Hepatocyte (in vitro differentiated cells): ENCODE measurements around the gene CELF5. TPM values are rescaled to one million over a fixed set of nuclear protein-coding genes. Genes with fewer than 3 reads are reported as not detected.

Experiments used
- DNase-seq: peaks from one replicate; pipeline ENCODE4 v3.0.0-alpha.2; 2016; ENCODE audit warnings: low spot score
- H2AFZ ChIP-seq: fragments of 200-600 bp; sonication (generic); 2 replicates; pipeline ENCODE4 v1.6.0; 2016; ENCODE audit warnings: antibody characterized with exemption, mild to moderate bottlenecking
- H3K27ac ChIP-seq: fragments of 200-600 bp; sonication (generic); 2 replicates; pipeline ENCODE4 v1.5.1; 2016; ENCODE audit warnings: mild to moderate bottlenecking
- H3K27me3 ChIP-seq: fragments of 200-600 bp; sonication (generic); 2 replicates; pipeline ENCODE4 v1.6.1; 2016
- H3K36me3 ChIP-seq: fragments of 200-600 bp; sonication (generic); replicated peaks from 2 replicates; pipeline ENCODE4 v1.5.1; 2016; ENCODE audit warnings: low read depth; ENCODE audit not compliant: insufficient read depth
- H3K4me1 ChIP-seq: fragments of 200-600 bp; sonication (generic); 2 replicates; pipeline ENCODE4 v1.5.1; 2016; ENCODE audit warnings: mild to moderate bottlenecking, moderate library complexity; ENCODE audit not compliant: insufficient read depth
- H3K4me2 ChIP-seq: fragments of 200-600 bp; sonication (generic); 2 replicates; pipeline ENCODE4 v1.6.0; 2016
- H3K4me3 ChIP-seq: fragments of 200-600 bp; sonication (generic); 2 replicates; pipeline ENCODE4 v1.5.1; 2016; ENCODE audit warnings: mild to moderate bottlenecking
- H3K79me2 ChIP-seq: fragments of 200-600 bp; sonication (generic); 2 replicates; pipeline ENCODE4 v1.6.0; 2017; ENCODE audit warnings: mild to moderate bottlenecking
- H3K9me2 ChIP-seq: fragments of 200-600 bp; sonication (generic); replicated peaks from 2 replicates; pipeline ENCODE4 v1.6.0; 2017; ENCODE audit warnings: mild to moderate bottlenecking; ENCODE audit not compliant: insufficient read depth
- H3K9me3 ChIP-seq: fragments of 200-600 bp; sonication (generic); 2 replicates; pipeline ENCODE4 v1.5.1; 2016; ENCODE audit warnings: low read depth, mild to moderate bottlenecking
- H4K20me1 ChIP-seq: fragments of 200-600 bp; sonication (generic); 2 replicates; pipeline ENCODE4 v1.6.0; 2016; ENCODE audit warnings: mild to moderate bottlenecking; ENCODE audit not compliant: insufficient read depth, poor library complexity, severe bottlenecking
- CTCF ChIP-seq: fragments of 200-600 bp; sonication (generic); IDR thresholded peaks from 2 replicates; pipeline ENCODE4 v1.5.1; 2016; ENCODE audit warnings: antibody characterized with exemption, mild to moderate bottlenecking; ENCODE audit not compliant: poor library complexity
- EZH2 ChIP-seq: fragments of 200-600 bp; sonication (generic); IDR thresholded peaks from 2 replicates; pipeline ENCODE4 v1.6.1; 2016; ENCODE audit warnings: antibody characterized with exemption, mild to moderate bottlenecking, borderline replicate concordance
- EZH2phosphoT487 ChIP-seq: fragments of 200-600 bp; sonication (generic); IDR thresholded peaks from one replicate; pipeline ENCODE4 v1.6.1; 2018; ENCODE audit warnings: antibody characterized with exemption, mild to moderate bottlenecking, low read depth, moderate library complexity; ENCODE audit not compliant: unreplicated experiment, severe bottlenecking
- WGBS: methylation state at CpG from one replicate; pipeline ENCODE4 v1.1.6; 2016; ENCODE audit warnings: low lambda C conversion rate; ENCODE audit errors: missing lambda C conversion rate; 5-methylcytosine and 5-hydroxymethylcytosine counted together
- polyA plus RNA-seq: library from polyadenylated mRNA; unstranded; fragments of >200 nt; fragmentation: Nextera tagmentation; extraction: Ambion mirVana; gene quantifications from 2 replicates; pipeline ENCODE4 v1.2.1, GENCODE V29; 2016
- total RNA-seq: library from RNA; depleted of rRNA; stranded (reverse); fragments of >200 nt; gene quantifications from 2 replicates; pipeline ENCODE4 v1.2.3, GENCODE V29; 2014

Gene CELF5
- total and polyA plus RNA-seq, 2 experiments from 2014 or later, result 0.03 to 0.17 TPM

GRCh38 chr19:3274245-3274941 lies 49.9 kb downstream of the CELF5 start:
- H3K27ac ChIP-seq, result no peak overlapping the region
- H3K4me3 ChIP-seq, result no peak overlapping the region
- TF ChIP-seq EZH2 (no peak), EZH2phosphoT487 (no peak), CTCF (no peak)
- H4K20me1 ChIP-seq, result no peaks in the 10 kb centered on the region
- 89% methylated on average over 9 of the region's 9 CpGs for WGBS
- H3K79me2 ChIP-seq, result no peaks in the 10 kb centered on the region
- no peaks in the 10 kb centered on the region for H3K9me3 ChIP-seq
- H3K9me2 ChIP-seq, result no peaks in the 10 kb centered on the region
- H3K36me3 ChIP-seq, result no peaks in the 10 kb centered on the region
- peaks cover 2% of the 10 kb centered on the region for H3K4me1 ChIP-seq
- peaks cover 16% of the 10 kb centered on the region for H3K27me3 ChIP-seq
- no peak overlapping the region for H3K4me2 ChIP-seq
- H2AFZ ChIP-seq, result no peak overlapping the region
- no peak for DNase-seq

- no peak for DNase-seq
- Histone ChIP-seq H3K4me2 (peak overlapping the region; percentile 91), H3K79me2 (no peaks in the 10 kb centered on the region), H3K9me2 (no peaks in the 10 kb centered on the region), H3K27me3 (peaks cover 10% of the 10 kb centered on the region), H2AFZ (peak overlapping the region; percentile 81), H3K4me1 (peaks cover 2% of the 10 kb centered on the region), H4K20me1 (no peaks in the 10 kb centered on the region), H3K9me3 (no peaks in the 10 kb centered on the region), H3K36me3 (no peaks in the 10 kb centered on the region), H3K27ac (no peak overlapping the region), H3K4me3 (no peak overlapping the region)
- no peak for TF ChIP-seq EZH2phosphoT487
- TF ChIP-seq CTCF, result peak; percentile 49
- no peak for TF ChIP-seq EZH2
- WGBS, result 21% methylated on average over 19 of the region's 19 CpGs
Observed at GRCh38 chr19:3274942-3275582, 50.6 kb downstream of the CELF5 start.

GRCh38 chr19:3275583-3276340 lies 51.3 kb downstream of the CELF5 start:
- H3K27me3 ChIP-seq, result peaks cover 9% of the 10 kb centered on the region
- no peak for TF ChIP-seq CTCF
- H3K4me1 ChIP-seq, result peaks cover 2% of the 10 kb centered on the region
- no peaks in the 10 kb centered on the region for H3K9me2 ChIP-seq
- no peaks in the 10 kb centered on the region for H3K36me3 ChIP-seq
- no peaks in the 10 kb centered on the region for H3K79me2 ChIP-seq
- H3K27ac ChIP-seq, result peak overlapping the region; percentile 48
- no peaks in the 10 kb centered on the region for H4K20me1 ChIP-seq
- DNase-seq, result peak; percentile 93
- H2AFZ ChIP-seq, result peak overlapping the region; percentile 81
- peak overlapping the region; percentile 91 for H3K4me2 ChIP-seq
- no peaks in the 10 kb centered on the region for H3K9me3 ChIP-seq
- WGBS, result 2% methylated on average over 35 of the region's 45 CpGs
- H3K4me3 ChIP-seq, result no peak overlapping the region
